Stimulated activated CD4-positive, alpha-beta T cell treated with anti-CD3 and anti-CD28 coated beads, TNF-alpha, amount 100 ng/mL, for 48 hours (primary cell): ENCODE results near the gene AKR1B1.
A peak's percentile ranks its signal among the peaks of the same experiment; 100 is the strongest.

Experiments
- DNase-seq, 3 donors: peaks; one replicate each; pipeline ENCODE4 v3.0.0-alpha.2; 2020; ENCODE audit warnings: low read depth in 3 of 3

The AKR1B1 gene

GRCh38 chr7:134444198-134444960, 14.5 kb downstream of the AKR1B1 start:
- no peak for DNase-seq

GRCh38 chr7:134443396-134444070, 15.4 kb downstream of the AKR1B1 start:
- DNase-seq = no peak

- DNase-seq = no peak
These were observed 16.3 kb downstream of the AKR1B1 start for GRCh38 chr7:134442441-134443220.

- DNase-seq = no peak
These were observed 17.6 kb downstream of the AKR1B1 start for GRCh38 chr7:134441264-134441663.

- no peak for DNase-seq
These were observed 18.4 kb downstream of the AKR1B1 start for GRCh38 chr7:134440476-134440875.

GRCh38 chr7:134440067-134440466, 18.8 kb downstream of the AKR1B1 start:
- DNase-seq = no peak

- no peak for DNase-seq
These were observed 20.0 kb downstream of the AKR1B1 start for GRCh38 chr7:134438946-134439345.

- DNase-seq = no peak
These were observed 23.6 kb downstream of the AKR1B1 start for GRCh38 chr7:134435161-134435920.

- DNase-seq = no peak
These were observed 24.2 kb downstream of the AKR1B1 start for GRCh38 chr7:134434701-134435100.

GRCh38 chr7:134433430-134433829, 25.5 kb downstream of the AKR1B1 start:
- DNase-seq = no peak

- peak; percentile 57 to 66 (median 60) for DNase-seq
These were observed 26.4 kb downstream of the AKR1B1 start for GRCh38 chr7:134432296-134433152.

GRCh38 chr7:134431815-134432214, 27.1 kb downstream of the AKR1B1 start:
- DNase-seq = no peak

- no peak for DNase-seq
These were observed 29.4 kb downstream of the AKR1B1 start for GRCh38 chr7:134429481-134429880.

- DNase-seq = no peak
These were observed 30.0 kb downstream of the AKR1B1 start for GRCh38 chr7:134428942-134429341.

GRCh38 chr7:134427896-134428295, 31.0 kb downstream of the AKR1B1 start:
- DNase-seq = no peak

- DNase-seq = no peak
These were observed 33.1 kb downstream of the AKR1B1 start for GRCh38 chr7:134425777-134426176.

- no peak for DNase-seq
These were observed 36.3 kb downstream of the AKR1B1 start for GRCh38 chr7:134422638-134423037.

- DNase-seq = no peak
These were observed 36.9 kb downstream of the AKR1B1 start for GRCh38 chr7:134422008-134422407.

- no peak for DNase-seq
These were observed 38.3 kb downstream of the AKR1B1 start for GRCh38 chr7:134420424-134421125.

GRCh38 chr7:134419875-134420274, 39.0 kb downstream of the AKR1B1 start:
- DNase-seq = no peak
